Measurements from ENCODE around the gene CERS3. TPM values are rescaled to one million over a fixed set of nuclear protein-coding genes. Genes with fewer than 3 reads are reported as not detected.
"Not testable (repeated sequence)": the region's sequence is repeated elsewhere in the genome, so short reads cannot be mapped to it uniquely, and the experiment has no call there.

CERS3 gene
- total RNA-seq, 1 donor from 2014 or later = 0.24 TPM

GRCh38 chr15:100483370-100483769 is 45.4 kb downstream of the CERS3 start:
- no peak for DNase-seq (ENCODE audit: low spot score)
- intact Hi-C loops (cut with DNase I) = no loop called here

GRCh38 chr15:100476805-100477204 is 51.9 kb downstream of the CERS3 start:
- intact Hi-C loops (cut with DNase I) = no loop called here

GRCh38 chr15:100472736-100473135 is 56.0 kb downstream of the CERS3 start:
- no peak for DNase-seq (ENCODE audit: low spot score)
- intact Hi-C loops (cut with DNase I) = no loop called here

More at GRCh38 chr15:100476805-100477204, 51.9 kb downstream of the CERS3 start:
- no peak for DNase-seq (ENCODE audit: low spot score)

- DNase-seq (ENCODE audit: low spot score) = no peak
- intact Hi-C loops (cut with DNase I) = no loop called here
Measured at GRCh38 chr15:100471933-100472332, 56.8 kb downstream of the CERS3 start.

- DNase-seq (ENCODE audit: low spot score) = no peak
Measured at GRCh38 chr15:100468285-100468684, 60.5 kb downstream of the CERS3 start.

GRCh38 chr15:100466073-100466472 is 62.7 kb downstream of the CERS3 start:
- intact Hi-C loops (cut with DNase I) = no loop called here

More at GRCh38 chr15:100468285-100468684, 60.5 kb downstream of the CERS3 start:
- intact Hi-C loops (cut with DNase I) = no loop called here

GRCh38 chr15:100464888-100465287 is 63.9 kb downstream of the CERS3 start:
- DNase-seq (ENCODE audit: low spot score) = no peak
- intact Hi-C loops (cut with DNase I) = no loop called here

More at GRCh38 chr15:100466073-100466472, 62.7 kb downstream of the CERS3 start:
- no peak for DNase-seq (ENCODE audit: low spot score)

GRCh38 chr15:100464256-100464655 is 64.5 kb downstream of the CERS3 start:
- DNase-seq (ENCODE audit: low spot score) = no peak
- intact Hi-C loops (cut with DNase I) = no loop called here

GRCh38 chr15:100463515-100463914 is 65.2 kb downstream of the CERS3 start:
- DNase-seq (ENCODE audit: low spot score) = no peak
- intact Hi-C loops (cut with DNase I) = no loop called here

GRCh38 chr15:100461049-100461448 is 67.7 kb downstream of the CERS3 start:
- DNase-seq (ENCODE audit: low spot score) = no peak
- intact Hi-C loops (cut with DNase I) = no loop called here

GRCh38 chr15:100457201-100457600 is 71.5 kb downstream of the CERS3 start:
- DNase-seq (ENCODE audit: low spot score) = no peak
- intact Hi-C loops (cut with DNase I) = no loop called here

- intact Hi-C loops (cut with DNase I) = no loop called here
- no peak for DNase-seq (ENCODE audit: low spot score)
Measured at GRCh38 chr15:100454148-100454547, 74.6 kb downstream of the CERS3 start.

GRCh38 chr15:100448481-100448880 is 80.3 kb downstream of the CERS3 start:
- intact Hi-C loops (cut with DNase I) = no loop called here
- no peak for DNase-seq (ENCODE audit: low spot score)

- intact Hi-C loops (cut with DNase I); DNase-seq (ENCODE audit: low spot score): not testable (repeated sequence)
Measured at GRCh38 chr15:100441063-100441462, 87.7 kb downstream of the CERS3 start.

- intact Hi-C loops (cut with DNase I) = no loop called here
- DNase-seq (ENCODE audit: low spot score) = no peak
Measured at GRCh38 chr15:100439514-100439913, 89.2 kb downstream of the CERS3 start.

GRCh38 chr15:100438570-100438969 is 90.2 kb downstream of the CERS3 start:
- DNase-seq (ENCODE audit: low spot score) = no peak
- intact Hi-C loops (cut with DNase I) = no loop called here

GRCh38 chr15:100437261-100437660 is 91.5 kb downstream of the CERS3 start:
- no peak for DNase-seq (ENCODE audit: low spot score)
- intact Hi-C loops (cut with DNase I) = no loop called here

- intact Hi-C loops (cut with DNase I) = no loop called here
- DNase-seq (ENCODE audit: low spot score) = no peak
Measured at GRCh38 chr15:100434561-100434960, 94.2 kb downstream of the CERS3 start.

GRCh38 chr15:100434038-100434437 is 94.7 kb downstream of the CERS3 start:
- intact Hi-C loops (cut with DNase I) = no loop called here
- no peak for DNase-seq (ENCODE audit: low spot score)

- intact Hi-C loops (cut with DNase I) = no loop called here
Measured at GRCh38 chr15:100433304-100433703, 95.4 kb downstream of the CERS3 start.

GRCh38 chr15:100430411-100430810 is 98.3 kb downstream of the CERS3 start:
- intact Hi-C loops (cut with DNase I) = no loop called here
- DNase-seq (ENCODE audit: low spot score) = no peak

More at GRCh38 chr15:100433304-100433703, 95.4 kb downstream of the CERS3 start:
- DNase-seq (ENCODE audit: low spot score) = no peak

GRCh38 chr15:100429116-100429728 is 99.5 kb downstream of the CERS3 start:
- intact Hi-C loops (cut with DNase I) = no loop called here
- DNase-seq (ENCODE audit: low spot score) = no peak

All from cardiac septum (tissue), 1 donor.